HG03378 (cell line): ENCODE data around the gene NCOA7.
A peak's percentile ranks its signal among the peaks of the same experiment; 100 is the strongest.
"Not testable (repeated sequence)": the region's sequence is repeated elsewhere in the genome, so short reads cannot be mapped to it uniquely, and the experiment has no call there.

ENCODE experiments used
- ATAC-seq: cut with Tn5 transposase; IDR thresholded peaks from one replicate; pipeline ENCODE4 v1.9.1; 2021; ENCODE audit warnings: mild to moderate bottlenecking, moderate library complexity; ENCODE audit not compliant: unreplicated experiment

Gene NCOA7

GRCh38 chr6:125834348-125834747, 43.6 kb downstream of the NCOA7 start:
- ATAC-seq: peak; percentile 87

- ATAC-seq: no peak
Observed at GRCh38 chr6:125835221-125835744, 44.5 kb downstream of the NCOA7 start.

GRCh38 chr6:125836466-125836865, 45.7 kb downstream of the NCOA7 start:
- no peak for ATAC-seq

DNA sequence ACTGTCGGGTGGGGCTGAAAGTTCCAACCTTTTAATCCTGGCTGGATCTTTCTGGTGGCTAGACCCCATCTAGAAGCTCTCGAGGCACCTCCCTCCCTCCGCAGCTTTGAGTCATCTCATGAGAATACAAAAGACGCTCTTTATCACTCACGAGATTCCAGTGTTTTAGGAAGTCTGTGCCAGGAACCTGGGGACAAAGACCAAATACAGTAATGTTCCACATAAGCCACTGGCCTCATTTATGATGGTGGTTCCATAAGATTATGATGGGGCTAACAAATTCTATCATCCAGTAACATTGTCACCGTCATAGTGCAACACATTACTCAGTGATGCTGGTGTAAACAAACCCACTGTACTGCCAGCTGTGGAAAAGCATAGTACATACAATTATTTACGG, 48.7 kb downstream of the NCOA7 start:
- ATAC-seq: no peak

- ATAC-seq: no peak
Observed at GRCh38 chr6:125839879-125840278, 49.1 kb downstream of the NCOA7 start.

GRCh38 chr6:125841356-125842090, 50.8 kb downstream of the NCOA7 start:
- no peak for ATAC-seq

GRCh38 chr6:125842091-125842626, 51.4 kb downstream of the NCOA7 start:
- no peak for ATAC-seq

DNA sequence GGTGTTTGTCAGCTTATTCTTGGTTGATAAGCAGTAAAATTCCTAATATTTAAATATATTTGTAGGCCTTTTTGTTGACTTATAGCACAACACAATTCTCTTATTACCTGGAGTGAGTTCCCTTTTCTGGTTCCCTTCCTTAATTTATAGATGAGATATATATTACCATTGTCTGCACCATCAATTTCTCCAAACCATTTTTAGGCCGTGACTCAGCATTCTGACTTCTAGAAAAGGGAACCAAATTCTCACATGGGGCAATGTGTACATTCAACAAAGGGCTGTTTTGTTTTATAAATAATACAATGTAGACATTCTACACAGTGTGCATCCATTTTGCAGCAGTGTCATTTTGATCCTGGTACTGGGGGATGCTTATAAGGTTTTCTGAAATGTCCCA, 52.8 kb downstream of the NCOA7 start:
- ATAC-seq: no peak

DNA sequence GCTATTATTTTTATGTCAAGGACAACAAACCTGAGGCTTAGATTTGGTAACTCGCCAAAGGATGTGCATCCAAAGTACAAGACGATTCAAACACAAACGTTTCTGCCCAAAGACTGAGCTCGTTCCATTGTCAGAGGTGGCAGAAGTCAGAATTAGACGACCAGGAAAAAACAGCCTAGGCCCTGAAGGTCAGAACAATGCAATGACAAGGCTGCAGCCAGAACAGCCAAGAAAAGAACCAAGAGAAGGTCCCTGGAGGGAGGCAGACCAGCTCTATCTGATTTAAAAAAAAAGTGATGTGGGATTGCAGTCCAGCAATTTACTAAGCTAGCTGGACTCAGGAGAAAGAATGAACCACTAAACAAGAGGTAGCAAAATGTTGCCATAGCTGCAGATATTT, 54.2 kb downstream of the NCOA7 start:
- no peak for ATAC-seq

DNA sequence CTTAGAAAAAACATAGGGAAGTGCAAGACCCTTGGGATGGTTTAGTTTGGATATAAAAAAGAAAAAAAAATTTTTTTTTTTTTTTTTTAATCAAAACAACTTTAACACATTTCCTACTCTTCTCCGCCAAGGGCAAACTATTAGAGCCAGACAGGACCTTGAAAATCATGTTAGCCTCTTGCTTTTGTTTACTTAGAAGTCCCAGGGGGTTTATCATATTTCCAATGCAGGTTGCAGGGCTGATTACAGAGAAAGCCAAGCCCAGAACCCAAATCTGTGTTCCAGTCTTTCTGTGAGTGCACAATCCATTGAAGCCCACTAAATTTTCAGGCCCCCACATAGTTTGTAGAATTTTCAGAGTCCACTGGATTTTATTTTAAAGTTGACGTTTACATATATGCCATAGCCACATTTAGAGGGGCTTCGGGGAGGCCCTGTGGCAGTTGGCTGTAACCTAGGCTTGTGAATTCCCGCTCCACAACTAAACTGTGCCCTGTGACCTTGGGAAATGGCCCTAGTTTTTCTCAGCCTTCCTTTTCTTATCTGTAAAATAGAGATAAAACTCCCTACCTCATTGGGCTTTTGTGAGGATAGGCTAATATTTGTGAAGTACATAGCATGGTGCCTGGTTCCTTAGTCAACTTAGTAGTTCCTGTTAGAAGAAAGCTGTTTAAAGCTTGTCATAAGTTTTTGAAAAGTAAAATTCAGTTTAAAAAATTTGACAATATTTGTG, 55.7 kb downstream of the NCOA7 start:
- ATAC-seq: no peak

GRCh38 chr6:125848286-125848685, 57.5 kb downstream of the NCOA7 start:
- ATAC-seq: not testable (repeated sequence)

GRCh38 chr6:125850361-125850760, 59.6 kb downstream of the NCOA7 start:
- ATAC-seq: no peak

- no peak for ATAC-seq
Observed at GRCh38 chr6:125852587-125852986, 61.8 kb downstream of the NCOA7 start.

- no peak for ATAC-seq
Observed at GRCh38 chr6:125853168-125853567, 62.4 kb downstream of the NCOA7 start.

DNA sequence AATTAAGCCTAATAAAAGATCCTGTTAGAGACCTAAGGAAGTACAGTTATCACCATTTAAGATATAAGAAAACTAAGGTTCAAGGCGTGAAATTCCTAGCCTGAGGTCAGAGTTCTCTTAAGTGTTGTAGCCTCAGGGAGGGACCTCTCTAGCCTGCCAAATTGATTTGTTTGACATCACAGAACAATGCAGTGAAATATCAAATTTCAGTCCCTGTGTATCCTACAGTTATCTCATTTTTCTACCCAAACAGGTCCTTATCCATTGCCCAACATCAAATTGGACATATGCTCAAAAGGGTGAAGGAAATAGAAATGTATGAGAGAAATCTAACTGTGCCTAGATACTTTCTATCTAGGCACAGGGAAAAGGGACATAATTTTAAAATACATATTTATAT, 63.0 kb downstream of the NCOA7 start:
- ATAC-seq: no peak

- no peak for ATAC-seq
Observed at GRCh38 chr6:125854355-125854754, 63.6 kb downstream of the NCOA7 start.

DNA sequence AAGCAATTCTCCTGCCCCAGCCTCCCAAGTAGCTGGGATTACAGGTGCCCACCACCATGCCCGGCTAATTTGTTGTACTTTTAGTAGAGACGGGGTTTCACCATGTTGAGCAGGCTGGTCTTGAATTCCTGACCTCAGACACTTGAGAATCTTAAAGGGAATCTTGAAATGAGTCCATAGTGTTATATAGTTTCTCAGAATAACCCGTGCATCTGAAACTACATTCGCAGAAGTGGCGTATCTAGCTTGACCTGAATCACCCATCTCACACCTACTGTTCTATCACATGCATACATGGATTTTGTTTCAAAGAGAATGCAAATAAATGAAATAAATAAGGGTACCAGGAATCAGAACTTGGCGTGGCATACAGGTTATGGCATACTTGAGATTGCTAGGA, 65.0 kb downstream of the NCOA7 start:
- no peak for ATAC-seq

GRCh38 chr6:125857846-125858245, 67.1 kb downstream of the NCOA7 start:
- ATAC-seq: no peak

- ATAC-seq: no peak
Observed at GRCh38 chr6:125858427-125859320, 67.9 kb downstream of the NCOA7 start.

DNA sequence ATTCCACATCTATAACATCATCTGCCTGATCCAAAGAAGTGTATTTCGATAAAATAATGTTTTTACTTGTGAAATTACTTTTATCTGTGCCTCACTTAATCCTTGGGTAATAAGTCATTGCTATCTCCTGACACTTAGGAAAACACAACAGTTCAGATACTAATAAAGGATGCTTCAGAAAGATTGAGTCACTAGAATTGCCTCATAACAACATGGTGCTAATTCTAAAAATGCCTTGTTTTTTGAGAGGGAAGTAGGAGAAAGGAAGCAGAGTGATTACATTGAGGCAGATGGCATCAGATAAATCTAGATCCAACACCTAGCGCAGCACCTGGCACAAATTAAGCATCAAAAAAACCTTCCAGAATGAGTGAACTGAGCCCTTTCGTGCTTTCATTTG, 69.0 kb downstream of the NCOA7 start:
- no peak for ATAC-seq

DNA sequence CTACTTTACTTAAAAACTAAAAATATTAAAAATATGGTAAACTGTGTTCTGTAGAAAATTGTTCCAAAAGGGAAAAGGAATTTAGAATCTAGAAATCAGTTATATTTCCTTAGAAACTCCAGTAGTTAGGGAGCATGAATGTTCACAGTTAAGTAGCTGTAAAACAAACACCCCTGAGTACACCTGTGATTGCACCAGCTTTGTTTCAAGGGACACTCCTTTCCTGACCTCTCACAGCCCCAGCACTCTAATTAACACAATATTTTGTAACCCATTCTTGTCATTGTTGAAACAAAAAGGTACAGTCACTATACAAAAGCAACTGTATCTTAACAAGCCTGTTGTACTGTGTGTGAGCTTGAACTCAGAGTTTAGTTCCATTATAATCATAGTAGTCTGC, 72.3 kb downstream of the NCOA7 start:
- ATAC-seq: no peak
